HG03045 (cell line): ENCODE measurements around the gene ELOVL2.
A peak's percentile ranks its signal among the peaks of the same experiment; 100 is the strongest.
"Not testable (repeated sequence)": the region's sequence is repeated elsewhere in the genome, so short reads cannot be mapped to it uniquely, and the experiment has no call there.

Experiments used
- ATAC-seq: cut with Tn5 transposase; IDR thresholded peaks from one replicate; pipeline ENCODE4 v1.9.1; 2021; ENCODE audit warnings: mild to moderate bottlenecking, moderate library complexity; ENCODE audit not compliant: unreplicated experiment

ELOVL2 gene

GRCh38 chr6:11043961-11044711 lies at the start of gene ELOVL2:
Gene ELOVL2, minus strand, starts transcription at chr6:11044305. Its CDS starts 75 bp downstream, at chr6:11044230.
- no peak for ATAC-seq

- peak; percentile 17 for ATAC-seq
Observed at GRCh38 chr6:11093376-11093625, 49.2 kb upstream of the ELOVL2 start.

GRCh38 chr6:11092668-11093375 lies 48.7 kb upstream of the ELOVL2 start:
- ATAC-seq = peak; percentile 35

GRCh38 chr6:11091141-11091540 lies 47.0 kb upstream of the ELOVL2 start:
- not testable (repeated sequence) for ATAC-seq

GRCh38 chr6:11089695-11090094 lies 45.6 kb upstream of the ELOVL2 start:
- ATAC-seq = no peak

- not testable (repeated sequence) for ATAC-seq
Observed at GRCh38 chr6:11087141-11087812, 43.2 kb upstream of the ELOVL2 start.

- no peak for ATAC-seq
Observed at GRCh38 chr6:11085758-11086435, 41.8 kb upstream of the ELOVL2 start.

GRCh38 chr6:11083956-11084355 lies 39.9 kb upstream of the ELOVL2 start:
- no peak for ATAC-seq

- no peak for ATAC-seq
Observed at GRCh38 chr6:11083491-11083890, 39.4 kb upstream of the ELOVL2 start.

- no peak for ATAC-seq
Observed at GRCh38 chr6:11080296-11080695, 36.2 kb upstream of the ELOVL2 start.

GRCh38 chr6:11078266-11078665 lies 34.2 kb upstream of the ELOVL2 start:
- no peak for ATAC-seq

GRCh38 chr6:11076540-11076939 lies 32.4 kb upstream of the ELOVL2 start:
- ATAC-seq = no peak

- ATAC-seq = no peak
Observed at GRCh38 chr6:11072101-11072500, 28.0 kb upstream of the ELOVL2 start.

- ATAC-seq = no peak
Observed at GRCh38 chr6:11069760-11070159, 25.7 kb upstream of the ELOVL2 start.

GRCh38 chr6:11067348-11067747 lies 23.2 kb upstream of the ELOVL2 start:
- ATAC-seq = no peak

- no peak for ATAC-seq
Observed at GRCh38 chr6:11066505-11067347, 22.6 kb upstream of the ELOVL2 start.

- no peak for ATAC-seq
Observed at GRCh38 chr6:11065436-11066202, 21.5 kb upstream of the ELOVL2 start.

GRCh38 chr6:11064836-11065235 lies 20.7 kb upstream of the ELOVL2 start:
- ATAC-seq = no peak

- no peak for ATAC-seq
Observed at GRCh38 chr6:11062715-11063114, 18.6 kb upstream of the ELOVL2 start.

- no peak for ATAC-seq
Observed at GRCh38 chr6:11062083-11062482, 18.0 kb upstream of the ELOVL2 start.
